AG04450 (cell line): ENCODE measurements around the gene H6PD. TPM values are rescaled to one million over a fixed set of nuclear protein-coding genes. Genes with fewer than 3 reads are reported as not detected.

Experiments
- CTCF ChIA-PET: fragments of 300-600, 350-600 bp; formaldehyde crosslinking; extraction: SDS; loops from one replicate; lab custom pipeline; 2022; ENCODE audit warnings: antibody characterized with exemption, inconsistent platforms; lab: Charles Lee
- POLR2A ChIA-PET: fragments of 350-600 bp; formaldehyde crosslinking; extraction: SDS; loops from one replicate; lab custom pipeline; 2021; ENCODE audit warnings: antibody characterized with exemption, inconsistent platforms; lab: Yijun Ruan, JAX
- DNase-seq: peaks from one replicate; pipeline ENCODE4 v3.0.0-alpha.2; 2011; ENCODE audit warnings: low read depth, low spot score
- H3K27ac ChIP-seq: one replicate; pipeline ENCODE4 v1.5.1; 2012; ENCODE audit warnings: low read depth, low read length, control low read depth
- H3K27me3 ChIP-seq: one replicate; pipeline ENCODE4 v1.6.0; 2012; ENCODE audit warnings: low read length; ENCODE audit not compliant: control insufficient read depth, insufficient read depth
- H3K4me3 ChIP-seq: 2 replicates; pipeline ENCODE4 v1.5.1; 2011; ENCODE audit warnings: mild to moderate bottlenecking, low read depth, low read length, control low read depth
- H3K9me3 ChIP-seq: 2 replicates; pipeline ENCODE4 v1.5.1; 2012; ENCODE audit warnings: low read length; ENCODE audit not compliant: control insufficient read depth, insufficient read depth
- CTCF ChIP-seq: IDR thresholded peaks from 2 replicates; pipeline ENCODE4 v1.5.1; 2011; ENCODE audit warnings: low read depth, low read length, control low read depth, inconsistent platforms
- polyA plus RNA-seq: library from polyadenylated mRNA; depleted of rRNA; stranded (reverse); fragments of >200 nt; gene quantifications from 2 replicates; pipeline ENCODE4 v1.2.3, GENCODE V29; 2011

H6PD gene
- polyA plus RNA-seq, 1 experiment: 18.3 TPM

- no peak for DNase-seq
- ChIA-PET POLR2A (interaction anchor here (1.0 to 1.1 kb wide), 2 partner anchors 14 to 33 kb away, joined by 3 to 7 read pairs; no protein-coding TSS in a partner anchor), CTCF (interaction anchor here (0.9 to 1.9 kb wide), 2 partner anchors 8 to 216 kb away, joined by 3 to 6 read pairs; no protein-coding TSS in a partner anchor)
- H3K4me3 ChIP-seq: no peak overlapping the region
- no peak for TF ChIP-seq CTCF
- no peaks in the 10 kb centered on the region; the same call in 1 of the 2 replicates for H3K9me3 ChIP-seq
- no peaks in the 10 kb centered on the region for H3K27me3 ChIP-seq
- H3K27ac ChIP-seq: peak overlapping the region; percentile 12
These were observed 40.6 kb downstream of the H6PD start for GRCh38 chr1:9275161-9275560.

DNA sequence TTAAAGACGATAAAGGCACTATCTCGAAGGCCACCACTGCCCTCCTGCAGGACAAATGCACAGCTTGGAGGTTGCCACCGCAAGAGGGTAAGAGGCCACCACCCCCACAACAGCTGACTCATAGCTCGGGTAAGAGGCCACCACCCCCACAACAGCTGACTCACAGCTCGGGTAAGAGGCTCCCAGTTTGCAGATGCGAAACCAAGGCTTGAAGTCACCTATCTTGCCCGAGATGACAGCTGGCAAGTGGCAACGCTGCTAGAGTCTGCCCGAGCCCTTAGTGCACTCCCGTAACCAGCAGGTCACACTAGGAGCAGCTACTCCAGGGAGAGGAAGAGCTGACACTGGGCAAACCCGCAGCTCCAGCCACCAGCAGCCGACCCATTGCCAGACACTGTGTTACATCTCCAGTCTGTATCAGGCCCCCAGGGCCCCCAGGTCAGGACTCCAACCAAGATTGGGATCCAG is 41.0 kb downstream of the H6PD start:
- Histone ChIP-seq H3K4me3 (no peak overlapping the region; the same call in 1 of the 2 replicates), H3K27me3 (no peaks in the 10 kb centered on the region), H3K27ac (peak overlapping the region; percentile 12), H3K9me3 (no peaks in the 10 kb centered on the region; the same call in 1 of the 2 replicates)
- no peak for TF ChIP-seq CTCF
- CTCF ChIA-PET: interaction anchor here (0.9 to 1.9 kb wide), 2 partner anchors 8 to 215 kb away, joined by 3 to 6 read pairs; no protein-coding TSS in a partner anchor
- no peak for DNase-seq
- POLR2A ChIA-PET: interaction anchor here (1.0 to 1.1 kb wide), 2 partner anchors 14 to 33 kb away, joined by 3 to 7 read pairs; no protein-coding TSS in a partner anchor

- Histone ChIP-seq H3K9me3 (no peaks in the 10 kb centered on the region), H3K27ac (no peak overlapping the region), H3K27me3 (no peaks in the 10 kb centered on the region), H3K4me3 (no peak overlapping the region)
- no peak for TF ChIP-seq CTCF
- no peak for DNase-seq
- ChIA-PET POLR2A (no interaction called here), CTCF (interaction anchor here (1.6 kb wide), 1 partner anchor 11 kb away, joined by 4 read pairs; no protein-coding TSS in a partner anchor)
These were observed 43.5 kb downstream of the H6PD start for GRCh38 chr1:9278116-9278515.

DNA sequence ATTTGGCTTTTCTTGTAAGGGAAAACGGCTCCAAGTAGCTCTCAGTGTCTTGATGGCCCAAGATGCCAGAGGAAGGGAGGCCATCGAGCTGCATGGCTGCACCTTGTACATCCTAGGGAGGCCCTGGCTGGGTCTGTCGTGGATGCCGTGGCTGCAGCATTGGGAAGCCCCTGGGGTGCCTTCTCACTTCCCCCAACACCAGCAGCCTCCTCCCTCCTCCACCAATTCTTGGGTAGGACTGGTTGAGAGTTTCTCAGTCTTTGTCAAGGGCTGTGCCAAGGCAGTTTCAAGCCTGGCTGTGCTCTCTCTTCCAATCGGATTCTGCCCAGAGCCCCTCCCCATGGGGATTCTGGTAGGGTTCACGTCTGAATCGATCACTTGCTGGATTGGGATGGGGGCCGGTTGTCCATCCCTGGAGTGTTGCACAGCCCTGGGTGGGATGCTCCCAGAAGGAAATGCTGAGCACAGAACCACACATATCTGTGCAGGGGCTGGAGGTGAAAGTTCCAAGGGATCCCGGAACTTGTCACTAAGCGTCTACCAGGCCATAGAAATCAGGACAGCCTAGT is 44.1 kb downstream of the H6PD start:
- Histone ChIP-seq H3K9me3 (peaks cover 4% of the 10 kb centered on the region), H3K27me3 (no peaks in the 10 kb centered on the region), H3K4me3 (no peak overlapping the region), H3K27ac (peak overlapping the region; percentile 40)
- ChIA-PET CTCF (interaction anchor here (1.6 kb wide), 1 partner anchor 12 kb away, joined by 4 read pairs; no protein-coding TSS in a partner anchor), POLR2A (no interaction called here)
- no peak for DNase-seq
- no peak for TF ChIP-seq CTCF

DNA sequence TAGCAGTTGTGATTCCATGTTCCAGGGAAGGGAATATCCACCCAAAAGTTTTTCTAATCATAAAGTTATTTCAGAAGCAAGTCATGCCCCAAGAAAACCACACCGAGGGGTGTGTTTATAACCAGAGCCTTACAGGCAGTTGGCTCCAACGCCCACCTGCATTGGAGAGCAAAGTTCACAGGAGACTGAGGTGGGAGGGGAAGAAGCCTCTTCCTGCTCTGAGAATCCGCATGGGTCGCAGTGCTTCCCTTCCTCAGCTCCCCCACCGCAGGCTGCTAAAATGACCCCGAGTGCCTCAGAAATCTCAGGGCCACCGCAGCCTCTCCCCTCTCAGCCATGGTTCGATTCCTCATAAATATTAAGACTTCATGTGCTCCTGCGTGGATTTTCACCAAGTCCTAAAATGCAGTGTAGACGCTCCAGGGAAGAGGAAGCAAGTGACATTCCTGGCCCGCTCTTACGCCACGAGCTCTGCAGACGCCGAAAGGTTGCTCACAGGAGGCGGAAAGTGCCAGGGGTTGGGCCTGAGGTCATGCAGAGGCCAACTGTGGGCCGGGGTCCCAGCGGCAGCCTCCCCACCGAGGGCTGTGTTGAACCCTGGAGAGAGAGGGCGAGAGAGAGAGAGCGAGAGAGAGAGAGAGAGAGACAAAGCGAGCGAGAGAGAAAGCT is 44.7 kb downstream of the H6PD start:
- Histone ChIP-seq H3K9me3 (peaks cover 6% of the 10 kb centered on the region), H3K4me3 (no peak overlapping the region), H3K27me3 (no peaks in the 10 kb centered on the region), H3K27ac (peak overlapping the region; percentile 40)
- POLR2A ChIA-PET: interaction anchor here (0.7 kb wide), 1 partner anchor 12 kb away, joined by 4 read pairs; no protein-coding TSS in a partner anchor
- DNase-seq: no peak
- CTCF ChIA-PET: interaction anchor here (1.0 to 1.6 kb wide), 2 partner anchors 12 to 13 kb away, joined by 3 to 4 read pairs; no protein-coding TSS in a partner anchor
- no peak for TF ChIP-seq CTCF
